ENCODE results near the gene ADAM12.

GRCh38 chr10:125976960-125977605, 411.2 kb downstream of the ADAM12 start:
- TF ChIP-seq ATF2 (tag by site-specific recombination; IDR thresholded peaks at IDR 0.05; ENCODE audit: low read depth) (no peak), CTCF (tag by site-specific recombination; IDR thresholded peaks at IDR 0.05) (no peak)
